DOHH2 (cell line): ENCODE measurements around the gene SCFD2.

Experiments
- H3F3A ChIP-seq: fragments of 200-600 bp; sonication (generic), shearing (Covaris generic); 2 replicates; pipeline ENCODE4 v1.6.0; 2016; ENCODE audit warnings: antibody characterized with exemption, mild to moderate bottlenecking; ENCODE audit not compliant: control insufficient read depth, insufficient read depth
- H3K27ac ChIP-seq: fragments of 200-600 bp; sonication (generic); 2 replicates; pipeline ENCODE4 v1.5.1; 2014; ENCODE audit warnings: low read depth, mild to moderate bottlenecking, low read length, moderate library complexity
- H3K27me3 ChIP-seq: fragments of 200-600 bp; sonication (generic); 2 replicates; pipeline ENCODE4 v1.6.1; 2014; ENCODE audit warnings: mild to moderate bottlenecking, low read length, mixed read lengths; ENCODE audit not compliant: control insufficient read depth
- H3K36me3 ChIP-seq: fragments of 200-600 bp; sonication (generic); 2 replicates; pipeline ENCODE4 v1.6.1; 2014; ENCODE audit warnings: mild to moderate bottlenecking, low read length, moderate library complexity, mixed read lengths; ENCODE audit not compliant: control insufficient read depth
- H3K4me1 ChIP-seq: fragments of 200-600 bp; sonication (generic); 2 replicates; pipeline ENCODE4 v1.6.1; 2014; ENCODE audit warnings: mild to moderate bottlenecking, low read length, mixed read lengths; ENCODE audit not compliant: control insufficient read depth
- H3K4me2 ChIP-seq: fragments of 200-600 bp; sonication (generic); 2 replicates; pipeline ENCODE4 v1.6.0; 2014; ENCODE audit warnings: mild to moderate bottlenecking, low read length, moderate library complexity
- H3K4me3 ChIP-seq: fragments of 200-600 bp; sonication (generic); 2 replicates; pipeline ENCODE4 v1.5.1; 2014; ENCODE audit warnings: mild to moderate bottlenecking, low read length, mixed read lengths
- H3K79me2 ChIP-seq: fragments of 200-600 bp; sonication (generic); 2 replicates; pipeline ENCODE4 v1.6.1; 2014; ENCODE audit warnings: mild to moderate bottlenecking, low read length, mixed read lengths; ENCODE audit not compliant: control insufficient read depth
- H3K9me2 ChIP-seq: fragments of 200-600 bp; sonication (generic); replicated peaks from 2 replicates; pipeline ENCODE4 v1.6.1; 2014; ENCODE audit warnings: mild to moderate bottlenecking, low read length, mixed read lengths; ENCODE audit not compliant: control insufficient read depth
- H3K9me3 ChIP-seq: fragments of 200-600 bp; sonication (generic); 2 replicates; pipeline ENCODE4 v1.6.1; 2014; ENCODE audit warnings: antibody characterized with exemption, low read length, mixed read lengths; ENCODE audit not compliant: control insufficient read depth, insufficient read depth
- H4K20me1 ChIP-seq: fragments of 200-600 bp; sonication (generic); 2 replicates; pipeline ENCODE4 v1.6.0; 2014; ENCODE audit warnings: low read depth, mild to moderate bottlenecking, antibody characterized with exemption, low read length, moderate library complexity; ENCODE audit not compliant: control insufficient read depth, insufficient read depth
- CTCF ChIP-seq: fragments of 200-600 bp; sonication (generic); IDR thresholded peaks from one replicate; pipeline ENCODE4 v1.5.1; 2014; ENCODE audit warnings: antibody characterized with exemption, mild to moderate bottlenecking, low read depth, low read length; ENCODE audit not compliant: poor library complexity, severe bottlenecking
- EZH2phosphoT487 ChIP-seq: fragments of 200-600 bp; sonication (generic); IDR thresholded peaks from 2 replicates; pipeline ENCODE4 v1.6.1; 2017; ENCODE audit warnings: borderline replicate concordance, mild to moderate bottlenecking, antibody characterized with exemption, low read length, moderate library complexity, mixed read lengths

The SCFD2 gene

GRCh38 chr4:52825460-52826090 lies 540.3 kb downstream of the SCFD2 start:
- Histone ChIP-seq H3K79me2 (no peaks in the 10 kb centered on the region), H3K4me1 (no peaks in the 10 kb centered on the region), H3K27ac (no peak overlapping the region), H3K27me3 (no peaks in the 10 kb centered on the region), H3F3A (no peaks in the 10 kb centered on the region), H3K9me3 (no peaks in the 10 kb centered on the region), H4K20me1 (no peaks in the 10 kb centered on the region), H3K36me3 (no peaks in the 10 kb centered on the region), H3K9me2 (no peaks in the 10 kb centered on the region), H3K4me3 (no peak overlapping the region), H3K4me2 (no peak overlapping the region)
- TF ChIP-seq EZH2phosphoT487 = no peak
- TF ChIP-seq CTCF = no peak

- no peaks in the 10 kb centered on the region for H3K79me2 ChIP-seq
- no peaks in the 10 kb centered on the region for H3K36me3 ChIP-seq
- H3K4me2 ChIP-seq = no peak overlapping the region
- H3K4me1 ChIP-seq = no peaks in the 10 kb centered on the region
- TF ChIP-seq EZH2phosphoT487 = no peak
- no peak for TF ChIP-seq CTCF
- no peaks in the 10 kb centered on the region for H3K9me2 ChIP-seq
- H3K27ac ChIP-seq = no peak overlapping the region
- no peaks in the 10 kb centered on the region for H3K27me3 ChIP-seq
- H3K4me3 ChIP-seq = no peak overlapping the region
- no peaks in the 10 kb centered on the region for H4K20me1 ChIP-seq
- H3F3A ChIP-seq = no peaks in the 10 kb centered on the region
- H3K9me3 ChIP-seq = no peaks in the 10 kb centered on the region
Observed at GRCh38 chr4:52824603-52825459, 541.0 kb downstream of the SCFD2 start.

GRCh38 chr4:52824270-52824602 lies 541.6 kb downstream of the SCFD2 start:
- H3K9me2 ChIP-seq = no peaks in the 10 kb centered on the region
- no peaks in the 10 kb centered on the region for H3F3A ChIP-seq
- no peaks in the 10 kb centered on the region for H3K79me2 ChIP-seq
- no peaks in the 10 kb centered on the region for H3K4me1 ChIP-seq
- no peak overlapping the region for H3K27ac ChIP-seq
- no peaks in the 10 kb centered on the region for H3K9me3 ChIP-seq
- H3K4me2 ChIP-seq = no peak overlapping the region
- H4K20me1 ChIP-seq = no peaks in the 10 kb centered on the region
- H3K36me3 ChIP-seq = no peaks in the 10 kb centered on the region
- no peaks in the 10 kb centered on the region for H3K27me3 ChIP-seq
- H3K4me3 ChIP-seq = no peak overlapping the region
- TF ChIP-seq EZH2phosphoT487 (no peak), CTCF (no peak)
